HG02798 (cell line): ENCODE measurements around the gene TRMT61A.
"Not testable (repeated sequence)": the region's sequence is repeated elsewhere in the genome, so short reads cannot be mapped to it uniquely, and the experiment has no call there.

ENCODE experiments used
- ATAC-seq: cut with Tn5 transposase; IDR thresholded peaks from one replicate; pipeline ENCODE4 v1.9.1; 2021; ENCODE audit warnings: mild to moderate bottlenecking; ENCODE audit not compliant: unreplicated experiment, poor library complexity

TRMT61A gene

DNA sequence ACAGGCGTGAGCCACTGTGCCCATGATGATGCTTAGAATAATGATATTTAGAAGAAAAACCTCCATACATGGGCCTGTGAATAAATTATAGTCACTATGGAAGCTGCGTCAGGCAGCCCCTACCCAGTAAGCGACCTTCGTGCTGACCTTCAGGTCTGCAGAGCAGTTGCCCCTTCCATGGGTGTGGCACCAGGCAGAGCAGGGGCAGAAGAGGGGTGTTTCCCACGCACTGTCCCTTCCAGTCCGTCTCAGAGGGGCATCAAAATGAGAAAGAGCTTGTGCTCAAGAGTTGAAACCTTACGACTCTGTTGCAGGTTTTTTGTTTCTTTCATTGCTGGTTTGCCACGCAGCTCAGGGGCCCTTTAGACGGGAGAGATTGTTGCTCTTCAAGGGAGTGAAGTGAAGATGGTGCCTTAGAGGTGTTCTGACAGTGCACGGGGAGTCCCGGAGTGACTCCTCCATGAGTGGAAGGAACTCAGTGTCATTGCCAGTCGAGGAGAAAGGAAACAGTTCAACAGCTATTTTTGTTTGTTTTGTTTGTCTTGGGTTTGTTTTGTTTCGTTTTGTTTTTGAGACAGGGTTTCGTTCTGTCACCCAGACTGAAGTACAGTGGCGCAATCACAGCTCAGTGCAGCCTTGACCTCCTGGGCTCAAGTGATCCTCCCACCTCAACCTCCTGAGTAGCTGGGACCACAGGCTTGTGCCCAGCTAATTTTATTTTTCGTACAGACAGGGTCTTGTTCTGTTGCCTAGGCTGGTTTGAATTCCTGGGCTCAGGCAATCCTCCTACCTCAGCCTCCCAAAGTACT is 20.3 kb upstream of the TRMT61A start:
- no peak for ATAC-seq

DNA sequence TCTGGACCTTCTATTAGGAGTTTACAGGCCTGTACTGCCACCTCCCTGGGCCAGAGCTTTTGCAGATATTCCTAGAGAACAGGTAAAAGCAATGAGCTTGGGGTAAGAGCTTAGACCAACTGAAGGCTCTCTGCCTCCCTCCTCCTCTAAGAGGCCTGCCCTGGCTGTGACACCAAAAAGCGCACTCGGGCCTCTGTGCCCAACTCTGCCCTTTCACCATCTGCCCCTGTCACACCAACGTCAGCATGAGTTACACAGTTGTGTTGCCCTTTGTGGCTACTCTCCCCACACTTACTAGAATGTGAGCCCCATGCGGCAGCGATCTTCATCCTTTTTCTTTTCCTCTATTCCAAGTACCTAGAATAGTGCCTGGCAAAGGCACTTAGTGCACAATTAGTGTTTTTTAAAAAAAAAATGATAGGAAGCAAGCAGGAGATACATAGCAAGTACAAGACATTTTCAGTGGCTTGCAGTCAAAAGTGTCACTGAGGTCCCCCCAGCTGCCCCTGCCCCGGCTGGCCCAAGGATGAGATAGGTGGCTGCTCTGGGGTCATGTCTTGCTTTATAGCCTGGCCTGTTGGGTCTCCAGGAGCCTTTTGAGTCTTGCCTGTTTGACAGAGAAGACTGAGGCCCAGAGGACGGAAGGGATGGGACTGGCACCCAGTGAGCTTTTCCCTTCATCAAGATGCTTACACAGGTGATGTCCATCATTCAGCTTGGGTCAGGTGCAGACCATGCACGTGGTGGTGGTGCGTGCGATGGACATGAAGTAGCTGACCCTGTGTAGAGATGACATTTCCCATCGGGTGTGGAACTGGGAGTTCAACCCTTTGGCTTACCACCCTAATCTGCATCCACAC is 18.9 kb upstream of the TRMT61A start:
- ATAC-seq, result no peak

DNA sequence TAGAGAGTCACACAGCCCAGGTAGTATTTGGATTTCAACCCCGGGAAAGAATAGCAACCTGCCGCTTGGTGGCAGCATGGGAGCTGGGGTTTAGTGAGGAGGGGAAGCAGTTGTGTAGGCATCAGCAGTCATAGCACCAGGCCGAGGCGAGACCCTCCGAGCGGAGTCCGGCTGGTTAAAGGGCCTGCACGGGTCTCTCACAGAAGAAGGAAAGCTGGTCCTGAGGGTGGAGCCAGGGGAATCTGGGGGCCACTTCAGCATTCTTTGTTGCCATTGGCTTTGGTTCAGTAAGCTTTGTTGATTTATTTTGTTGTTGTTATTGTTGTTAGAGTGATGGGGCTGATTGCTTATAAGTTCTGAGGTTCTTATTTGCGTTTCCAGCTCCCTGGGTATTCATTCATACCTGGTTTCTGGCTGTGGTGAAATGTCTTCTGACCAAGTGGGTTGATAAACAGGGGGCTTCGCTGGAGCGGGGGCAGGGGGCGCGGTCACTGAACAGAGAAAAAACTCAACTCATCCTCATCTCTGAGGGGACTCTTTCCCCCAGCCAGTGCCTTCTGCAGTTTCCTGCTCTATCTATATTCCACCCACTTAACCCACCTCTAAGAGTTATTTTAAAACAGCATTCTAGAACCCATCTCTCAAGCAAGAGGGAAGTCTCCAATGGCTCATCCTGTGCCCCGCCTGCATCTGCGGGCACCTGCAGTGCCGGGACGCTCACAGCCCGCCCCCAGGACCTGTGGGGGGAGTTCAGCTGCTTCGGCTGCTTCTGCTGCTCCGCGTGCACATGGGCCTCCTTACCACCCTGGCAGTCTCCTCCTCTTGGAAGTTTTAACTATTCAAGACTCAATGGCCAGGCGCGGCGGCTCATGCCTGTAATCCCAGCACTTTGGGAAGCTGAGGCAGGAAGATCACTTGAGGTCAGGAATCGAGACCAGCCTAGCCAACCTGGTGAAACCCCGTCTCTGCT is 18.0 kb upstream of the TRMT61A start:
- ATAC-seq, result no peak

DNA sequence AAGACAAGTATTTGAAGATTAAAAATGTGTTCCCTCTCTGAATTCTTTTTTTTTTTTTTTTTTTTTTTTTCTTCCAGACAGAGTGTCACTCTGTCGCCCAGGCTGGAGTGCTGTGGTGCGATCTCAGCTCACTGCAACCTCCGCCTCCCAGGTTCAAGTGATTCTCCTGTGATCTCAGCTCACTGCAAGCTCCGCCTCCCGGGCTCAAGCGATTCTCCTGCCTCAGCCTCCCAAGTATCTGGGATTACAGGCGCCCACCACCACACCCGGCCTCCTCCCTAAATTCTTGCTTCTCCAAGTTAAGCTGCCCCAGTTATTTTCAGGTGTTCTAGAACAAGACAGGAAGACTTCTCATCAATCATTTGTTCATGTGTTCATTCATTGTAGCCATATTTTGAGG is 16.8 kb upstream of the TRMT61A start:
- ATAC-seq, result not testable (repeated sequence)

DNA sequence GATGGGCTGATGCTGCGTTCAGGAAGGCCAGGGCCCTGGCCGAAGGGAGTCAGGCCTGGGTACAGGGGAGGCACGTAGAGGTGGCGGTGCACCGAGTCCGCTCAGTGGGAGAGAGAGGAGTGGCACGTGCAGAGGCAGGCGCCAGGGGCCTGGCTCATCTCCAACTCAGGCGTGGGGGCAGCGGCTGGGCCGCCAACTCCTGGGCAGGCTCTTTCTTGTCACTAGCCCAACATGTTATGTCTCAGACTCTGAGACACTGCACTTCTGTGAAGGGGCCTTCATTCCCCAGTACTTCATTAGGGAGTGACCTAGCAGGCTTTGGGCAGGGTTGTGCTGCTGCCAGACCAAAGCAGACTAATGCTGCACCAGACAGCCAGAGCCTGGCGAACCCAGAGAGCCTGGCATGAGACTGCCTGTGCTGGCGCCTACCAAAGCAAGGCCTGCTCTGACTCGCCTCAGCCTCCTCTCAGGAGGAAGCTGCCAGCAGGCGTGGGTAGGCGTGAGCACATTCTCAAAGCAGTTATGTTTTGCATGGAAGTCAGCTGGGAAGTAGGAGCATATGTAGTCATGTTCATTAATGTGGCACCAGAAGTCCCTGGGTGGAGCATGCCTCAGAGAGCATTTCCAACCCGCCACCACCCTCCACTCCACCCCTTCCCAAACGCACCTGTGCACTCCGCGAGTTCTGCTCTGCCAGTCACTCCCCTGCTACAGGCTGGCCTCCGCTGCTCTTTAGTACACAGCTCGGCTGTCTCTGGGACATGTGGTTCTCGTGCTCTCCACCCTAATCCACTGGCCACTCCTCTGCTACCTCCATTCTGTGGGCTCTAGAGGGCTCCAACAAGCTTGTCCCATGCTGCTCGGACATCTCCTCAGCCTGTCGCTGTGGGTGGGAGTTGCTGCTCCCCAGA is 16.0 kb upstream of the TRMT61A start:
- ATAC-seq, result no peak

DNA sequence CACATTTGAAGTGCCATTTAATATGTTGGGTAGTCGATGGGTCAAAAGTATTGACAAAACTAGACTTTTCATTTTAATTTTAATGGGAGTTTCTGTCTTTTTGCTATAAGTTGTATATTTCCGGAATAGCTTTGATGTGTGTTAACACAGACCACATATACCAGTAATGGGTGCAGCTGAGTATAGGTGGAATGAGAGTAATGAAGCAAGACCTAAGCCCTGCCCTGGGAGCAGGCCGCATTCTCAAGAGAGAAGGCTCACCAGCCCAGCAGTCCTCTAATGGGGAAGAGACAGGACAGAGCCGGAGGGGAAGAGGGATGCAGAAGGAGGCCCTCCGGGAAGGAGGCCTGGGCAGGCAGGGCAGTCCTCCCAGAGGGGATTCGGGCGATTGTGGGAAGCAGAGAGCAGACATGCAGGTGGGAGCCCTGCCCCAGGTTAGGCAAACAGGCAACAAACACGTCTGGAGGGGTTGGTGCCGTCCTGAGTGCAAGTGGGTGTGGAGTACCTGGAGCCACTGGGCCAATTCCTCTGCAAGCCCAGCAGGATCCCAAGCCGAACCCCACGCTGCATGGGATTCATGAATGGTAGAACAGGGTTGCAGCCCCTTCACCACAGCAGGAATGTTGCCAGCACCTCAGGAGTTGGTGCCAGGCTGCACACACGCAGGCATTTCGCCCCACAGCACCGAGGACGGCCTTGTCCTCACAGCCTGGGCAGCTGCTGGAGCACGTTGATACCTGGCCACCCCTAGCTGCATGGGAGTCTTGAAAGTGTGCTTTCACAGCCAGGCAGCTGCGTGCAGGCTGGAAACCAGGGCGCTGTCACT is 14.2 kb upstream of the TRMT61A start:
- no peak for ATAC-seq

DNA sequence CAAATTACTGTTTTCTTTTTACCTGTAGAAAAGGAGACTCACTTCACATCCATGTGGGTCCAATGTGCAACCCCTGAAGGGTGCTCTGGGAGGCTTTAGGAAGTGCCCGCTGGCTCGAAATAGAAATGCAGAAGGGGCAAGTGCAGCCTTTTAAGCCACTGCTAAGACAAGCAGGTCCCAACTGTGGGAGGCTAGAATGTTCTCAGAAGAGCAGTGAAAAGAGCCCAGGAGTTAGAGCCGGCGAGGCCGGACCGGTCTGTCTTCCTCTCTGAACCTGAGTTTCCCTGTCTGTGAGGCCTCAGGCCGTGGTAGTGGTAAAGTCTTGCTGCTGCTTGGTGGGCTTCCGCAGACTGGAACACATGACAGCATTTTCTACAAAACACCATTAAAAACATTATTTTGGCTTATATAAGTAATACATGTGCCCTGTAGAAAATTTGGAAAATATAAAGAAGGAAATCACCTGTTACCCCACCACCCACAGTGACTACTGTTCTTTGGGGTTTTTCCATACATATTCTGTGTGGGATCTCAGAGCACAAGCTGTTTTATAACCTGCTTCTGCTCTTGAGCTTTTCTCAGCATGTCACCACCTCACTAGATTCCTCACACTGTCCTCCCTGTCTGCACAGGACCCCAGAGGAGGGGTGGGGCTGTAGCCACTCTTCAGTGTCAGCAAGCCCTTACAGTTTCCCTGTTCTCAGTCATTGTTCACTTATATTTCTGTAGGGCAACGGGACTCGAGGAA is 12.4 kb upstream of the TRMT61A start:
- ATAC-seq, result no peak

DNA sequence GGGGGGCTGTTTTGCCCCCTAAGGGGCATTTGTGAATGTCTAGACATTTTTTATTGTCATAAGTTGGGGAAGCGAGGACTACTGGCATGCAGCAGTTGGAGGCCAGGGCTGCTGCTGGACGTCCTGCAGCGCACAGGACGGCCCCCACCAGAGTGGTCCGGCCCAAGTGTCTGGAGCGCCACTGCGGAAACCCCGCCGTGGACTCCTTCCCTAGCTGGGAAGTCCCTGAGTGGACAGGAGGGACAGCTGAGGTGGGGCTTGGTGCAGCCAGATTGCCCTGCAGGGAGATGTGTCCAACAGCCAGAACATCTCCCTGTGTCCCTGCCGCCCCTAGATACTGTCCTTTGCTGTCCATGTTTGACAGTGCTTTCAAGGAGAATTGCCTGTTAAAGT is 11.8 kb upstream of the TRMT61A start:
- no peak for ATAC-seq

DNA sequence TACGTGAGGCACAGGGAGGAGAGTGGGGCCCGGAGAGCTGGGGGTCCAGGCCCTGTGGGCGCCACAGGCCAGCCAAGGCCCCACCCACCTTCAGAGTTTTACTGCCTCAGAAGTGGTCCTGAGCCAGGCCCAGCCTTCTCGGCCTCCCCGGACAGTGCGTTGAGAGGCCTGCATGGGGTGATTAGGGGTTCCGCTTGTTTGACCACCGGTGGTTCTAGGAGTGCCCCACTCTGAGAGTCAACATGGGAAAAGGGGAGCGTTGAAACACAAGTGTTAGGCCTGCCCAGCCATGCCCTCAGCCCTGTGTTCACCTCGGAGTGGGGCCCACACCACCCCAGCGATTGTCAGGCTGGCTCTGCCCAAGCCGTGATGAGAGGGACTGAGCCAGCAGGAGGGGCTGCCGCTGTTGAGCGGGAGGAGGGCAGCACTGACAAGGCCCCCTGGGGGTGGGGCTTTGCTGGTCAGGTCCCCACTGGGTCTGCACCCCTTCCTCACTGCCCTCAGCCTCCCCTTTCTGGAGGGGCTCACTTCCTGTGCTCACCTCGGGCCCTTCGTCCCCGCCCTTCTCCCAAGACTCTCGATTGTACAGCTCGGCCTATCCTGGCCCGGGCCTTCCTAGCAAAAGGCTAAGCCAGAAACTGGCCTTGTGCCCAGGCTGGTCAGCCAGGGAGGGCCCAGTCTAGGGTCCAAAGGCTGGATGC is 11.1 kb upstream of the TRMT61A start:
- no peak for ATAC-seq

DNA sequence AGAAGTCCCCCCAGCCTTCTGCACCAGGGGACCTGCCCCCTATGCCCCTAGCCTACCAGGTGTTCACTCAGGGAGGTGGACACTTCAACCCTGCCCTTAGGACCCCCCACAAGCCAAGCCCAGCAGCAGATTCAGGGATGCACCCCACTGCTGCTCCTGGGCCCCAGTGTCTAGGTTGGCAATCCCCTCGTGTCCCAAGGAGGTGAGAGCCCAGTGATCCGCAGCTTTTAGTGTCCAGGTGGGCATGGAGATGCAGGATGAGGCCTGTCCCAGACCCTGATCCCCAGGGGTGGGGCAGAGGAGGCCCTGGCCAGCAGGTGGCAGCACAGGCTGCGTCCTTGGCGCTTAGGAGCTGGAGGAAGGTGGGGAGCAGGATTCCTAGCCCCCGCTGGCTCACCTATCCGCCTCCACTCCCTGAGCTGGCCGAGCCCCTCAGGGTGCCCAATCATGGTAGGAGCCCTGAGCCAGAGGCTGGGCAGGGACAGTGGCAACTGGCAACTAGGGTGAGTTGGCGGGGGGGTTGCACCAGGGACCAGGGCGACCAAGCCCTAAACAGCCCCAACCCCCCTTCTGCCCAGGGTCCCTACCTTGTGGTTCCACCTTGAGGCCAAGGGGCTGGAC is 10.5 kb upstream of the TRMT61A start:
- no peak for ATAC-seq

DNA sequence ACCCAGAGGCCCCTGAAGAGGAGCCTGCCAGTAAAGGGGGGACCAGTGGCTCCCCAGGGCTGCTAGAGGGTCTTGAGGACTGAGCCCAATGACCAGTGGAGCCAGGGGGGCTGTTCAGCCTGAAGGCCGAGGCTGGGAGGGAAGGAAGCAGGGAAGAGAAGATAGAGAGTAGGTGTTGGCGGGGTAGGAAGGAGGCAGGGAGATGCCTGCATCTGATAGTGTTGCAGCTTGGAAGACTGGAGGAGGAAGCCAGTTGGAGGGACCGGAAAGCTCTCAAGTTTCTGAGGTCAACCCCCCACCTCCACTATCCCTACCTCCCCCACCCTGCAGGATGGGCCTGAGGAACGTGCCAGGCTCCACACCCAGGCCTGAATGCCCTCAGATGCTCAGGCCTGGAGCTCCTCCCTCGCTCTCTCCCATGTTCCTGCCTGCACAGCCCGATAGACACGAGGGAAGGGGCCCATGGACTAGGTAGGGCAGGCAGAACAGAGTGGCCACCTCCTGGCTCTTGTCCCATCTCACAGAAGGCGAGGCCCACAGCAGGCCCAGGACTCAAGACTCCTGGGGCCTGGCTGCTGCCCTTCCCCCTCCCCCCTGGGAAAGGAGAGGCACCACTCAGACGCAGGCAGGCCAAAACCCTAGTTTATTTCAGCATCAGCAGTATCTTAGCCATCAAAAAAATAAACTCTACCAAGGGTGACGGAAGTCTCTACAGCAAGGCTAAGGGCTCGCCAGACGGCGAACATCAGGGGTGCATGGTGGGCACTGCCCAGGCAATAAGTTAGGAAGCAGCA is 9.8 kb upstream of the TRMT61A start:
- ATAC-seq, result no peak

DNA sequence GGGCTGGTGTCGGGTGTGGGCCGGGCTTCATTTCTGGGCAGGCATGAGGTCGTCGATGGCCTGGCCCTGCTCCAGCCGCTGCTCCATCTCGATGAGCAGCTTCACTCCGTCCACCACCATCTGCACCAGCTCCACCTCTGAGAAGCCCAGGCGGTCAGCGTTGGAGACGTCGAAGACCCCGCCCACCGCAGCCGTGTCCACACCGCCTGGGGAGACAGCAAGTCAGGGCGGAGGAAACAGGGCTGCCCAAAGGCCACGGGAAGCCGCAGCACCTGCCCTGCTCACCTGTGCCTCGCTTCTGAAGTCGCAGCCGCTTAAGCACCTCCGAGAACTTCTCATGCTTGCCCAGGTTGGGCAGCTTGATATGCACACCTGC is 9.2 kb upstream of the TRMT61A start:
- ATAC-seq, result no peak

DNA sequence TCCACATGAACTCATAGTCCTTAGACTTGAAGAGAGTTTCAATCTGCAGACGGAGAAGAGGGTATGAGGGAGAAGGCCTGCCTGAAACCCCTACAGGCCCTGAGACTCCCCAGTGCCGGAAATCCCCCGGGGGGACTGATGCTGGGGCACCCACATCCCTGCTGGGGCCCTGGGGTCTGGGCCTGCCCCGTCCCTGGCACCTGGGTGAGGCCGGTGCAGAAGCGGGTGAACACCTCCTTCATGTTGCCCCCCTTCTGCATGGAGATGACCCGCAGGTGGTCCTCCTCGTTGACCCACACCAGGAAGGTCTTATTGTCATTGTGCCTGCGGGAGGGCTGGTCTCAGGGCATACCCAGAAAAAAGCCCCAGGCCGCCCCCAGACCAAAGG is 8.7 kb upstream of the TRMT61A start:
- ATAC-seq, result no peak

DNA sequence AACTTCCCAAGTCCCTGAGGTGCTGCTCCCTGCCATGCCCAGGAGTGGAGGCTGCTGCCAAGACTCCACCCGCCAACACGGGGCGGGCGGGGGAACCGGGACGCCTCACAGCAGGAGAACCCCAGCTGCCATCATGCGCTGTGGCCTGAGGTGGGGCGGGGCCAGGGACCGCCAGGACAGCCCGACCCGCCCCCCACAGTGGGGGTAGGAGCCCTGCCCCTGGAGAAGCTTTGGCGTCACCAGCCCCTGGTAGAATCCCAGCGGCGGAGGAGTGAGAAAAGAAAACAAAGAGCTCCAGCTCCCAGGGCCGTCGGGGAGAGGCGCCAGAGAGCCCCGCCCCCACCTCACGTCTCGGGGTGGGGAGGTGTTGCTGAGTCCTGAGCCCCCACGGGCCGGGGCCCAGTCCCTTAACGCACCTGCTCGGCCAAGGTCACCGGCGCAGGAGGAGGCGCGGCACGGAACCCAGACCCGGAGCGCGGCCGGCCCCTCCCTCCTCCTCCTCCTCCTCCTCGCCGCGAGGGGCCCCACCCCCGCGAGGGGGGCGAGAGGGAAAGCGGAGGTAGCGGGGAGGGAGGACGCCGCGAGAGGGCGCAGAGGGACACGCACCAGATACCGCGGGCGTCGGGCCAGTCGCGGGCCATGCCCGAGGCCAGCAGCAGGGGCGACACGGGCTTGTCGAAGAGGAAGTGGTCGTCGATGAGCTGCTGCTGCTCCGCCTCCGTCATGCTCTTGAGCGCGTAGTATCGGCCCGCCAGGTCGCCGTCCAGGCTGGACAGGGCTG is 8.1 kb upstream of the TRMT61A start:
- peak; percentile 39 for ATAC-seq

DNA sequence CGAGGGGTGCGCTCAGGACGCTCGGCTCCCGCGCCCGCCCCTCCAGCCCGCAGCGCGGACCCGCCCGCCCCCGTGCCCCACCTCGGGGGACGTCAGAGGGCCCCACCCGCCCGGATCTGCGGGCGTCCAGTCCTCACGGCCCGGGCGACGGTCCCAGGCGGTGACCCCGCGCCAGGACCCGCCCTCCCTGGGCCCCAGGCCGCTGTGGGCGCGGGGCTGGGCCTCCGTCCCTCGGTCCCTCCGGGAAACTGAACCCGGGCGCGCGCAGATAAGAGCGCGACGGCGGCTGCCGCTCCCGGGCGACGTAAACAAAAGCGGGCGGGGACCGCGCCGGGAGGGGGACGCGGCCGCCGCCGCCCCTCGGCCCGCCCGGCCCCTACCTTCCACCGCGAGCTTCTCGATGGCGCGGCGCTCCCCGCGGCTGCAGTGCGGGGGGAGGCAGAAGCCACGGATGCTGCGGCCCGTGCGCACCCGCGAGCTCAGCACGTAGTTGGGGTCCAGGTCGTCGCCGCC is 7.5 kb upstream of the TRMT61A start:
- ATAC-seq, result peak; percentile 13
